Smooth muscle cell (in vitro differentiated cells): ENCODE results near the gene KCNMA1. TPM values are rescaled to one million over a fixed set of nuclear protein-coding genes. Genes with fewer than 3 reads are reported as not detected.

Experiments used
- DNase-seq: peaks from one replicate; lab custom pipeline; 2025; ENCODE audit not compliant: unreplicated experiment; lab: John Stamatoyannopoulos, UW
- H2AFZ ChIP-seq: fragments of 200-600 bp; sonication (generic); 2 replicates; pipeline ENCODE4 v1.6.0; 2016; ENCODE audit warnings: antibody characterized with exemption, low read depth, mild to moderate bottlenecking
- H3F3A ChIP-seq: fragments of 200-600 bp; sonication (generic); 2 replicates; pipeline ENCODE4 v1.6.0; 2017; ENCODE audit warnings: antibody characterized with exemption, low read depth
- H3K27ac ChIP-seq: fragments of 200-600 bp; sonication (generic); 2 replicates; pipeline ENCODE4 v1.5.1; 2016; ENCODE audit warnings: low read depth, mild to moderate bottlenecking
- H3K27me3 ChIP-seq: fragments of 200-600 bp; sonication (generic); 2 replicates; pipeline ENCODE4 v1.6.1; 2016; ENCODE audit warnings: low read depth, mild to moderate bottlenecking
- H3K36me3 ChIP-seq: fragments of 200-600 bp; sonication (generic); 2 replicates; pipeline ENCODE4 v1.5.1; 2016; ENCODE audit warnings: low read depth
- H3K4me1 ChIP-seq: fragments of 200-600 bp; sonication (generic); 2 replicates; pipeline ENCODE4 v1.5.1; 2016; ENCODE audit warnings: low read depth
- H3K4me2 ChIP-seq: fragments of 200-600 bp; sonication (generic); 2 replicates; pipeline ENCODE4 v1.6.0; 2016; ENCODE audit warnings: mild to moderate bottlenecking
- H3K4me3 ChIP-seq: fragments of 200-600 bp; sonication (generic); 2 replicates; pipeline ENCODE4 v1.5.1; 2016; ENCODE audit warnings: mild to moderate bottlenecking
- H3K79me2 ChIP-seq: fragments of 200-600 bp; sonication (generic); 2 replicates; pipeline ENCODE4 v1.6.0; 2016; ENCODE audit warnings: low read depth, mild to moderate bottlenecking
- H3K9ac ChIP-seq: fragments of 200-600 bp; sonication (generic); 2 replicates; pipeline ENCODE4 v1.6.0; 2016; ENCODE audit warnings: low read depth
- H3K9me3 ChIP-seq: fragments of 200-600 bp; sonication (generic); replicated peaks from 2 replicates; pipeline ENCODE4 v1.5.1; 2016; ENCODE audit warnings: low read depth
- H4K20me1 ChIP-seq: fragments of 200-600 bp; sonication (generic); 2 replicates; pipeline ENCODE4 v1.6.0; 2016; ENCODE audit warnings: low read depth
- WGBS: methylation state at CpG from one replicate; pipeline ENCODE4 v1.1.7; 2016; ENCODE audit warnings: low lambda C conversion rate; 5-methylcytosine and 5-hydroxymethylcytosine counted together
- polyA plus RNA-seq: library from polyadenylated mRNA; unstranded; fragments of >200 nt; fragmentation: Nextera tagmentation; extraction: Ambion mirVana; gene quantifications from 2 replicates; pipeline ENCODE4 v1.2.1, GENCODE V29; 2016
- total RNA-seq: library from RNA; depleted of rRNA; stranded (reverse); fragments of >200 nt; gene quantifications from 2 replicates; pipeline ENCODE4 v1.2.3, GENCODE V29; 2014
- TF ChIP-seq, protein P1 (sequence below): fragments of 200-600 bp; sonication (generic); IDR thresholded peaks from 2 replicates; pipeline ENCODE4 v1.5.1; 2017; ENCODE audit warnings: borderline replicate concordance, mild to moderate bottlenecking, antibody characterized with exemption; ENCODE audit not compliant: insufficient read depth, poor library complexity, severe bottlenecking

Gene KCNMA1
- total and polyA plus RNA-seq, 2 experiments from 2014 or later, result 9.1 to 23.4 TPM

DNA sequence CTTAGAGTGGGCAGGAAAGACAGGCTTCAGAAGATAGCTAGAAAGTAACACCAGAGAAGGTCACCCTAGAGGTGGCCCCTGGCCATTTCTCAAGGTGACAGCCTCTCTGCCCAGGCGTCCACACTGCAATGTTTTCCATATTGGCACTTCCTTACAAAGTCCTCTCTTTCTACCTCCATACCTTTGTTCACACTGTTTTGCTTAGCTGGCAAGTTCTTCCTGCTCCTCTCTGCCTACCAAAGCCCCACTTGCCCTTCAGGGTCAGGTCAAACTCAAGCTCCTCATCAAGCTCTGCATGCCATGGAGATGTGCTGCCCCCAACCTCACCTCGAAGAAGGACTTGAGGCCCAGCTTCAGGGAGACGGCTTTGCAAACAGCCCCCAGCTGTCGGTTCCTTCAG lies 190.9 kb downstream of the KCNMA1 start:
- H3K9ac ChIP-seq, result no peak overlapping the region
- no peak overlapping the region for H3K4me3 ChIP-seq
- H3K9me3 ChIP-seq, result no peaks in the 10 kb centered on the region
- no peaks in the 10 kb centered on the region for H3K27me3 ChIP-seq
- no peaks in the 10 kb centered on the region for H4K20me1 ChIP-seq
- H3K4me1 ChIP-seq, result no peaks in the 10 kb centered on the region
- H3K79me2 ChIP-seq, result no peaks in the 10 kb centered on the region
- H2AFZ ChIP-seq, result no peak overlapping the region
- H3K4me2 ChIP-seq, result no peak overlapping the region
- WGBS, result 98% methylated on average over 4 of the region's 4 CpGs
- DNase-seq, result no peak
- no peaks in the 10 kb centered on the region for H3F3A ChIP-seq
- TF ChIP-seq, protein P1, sequence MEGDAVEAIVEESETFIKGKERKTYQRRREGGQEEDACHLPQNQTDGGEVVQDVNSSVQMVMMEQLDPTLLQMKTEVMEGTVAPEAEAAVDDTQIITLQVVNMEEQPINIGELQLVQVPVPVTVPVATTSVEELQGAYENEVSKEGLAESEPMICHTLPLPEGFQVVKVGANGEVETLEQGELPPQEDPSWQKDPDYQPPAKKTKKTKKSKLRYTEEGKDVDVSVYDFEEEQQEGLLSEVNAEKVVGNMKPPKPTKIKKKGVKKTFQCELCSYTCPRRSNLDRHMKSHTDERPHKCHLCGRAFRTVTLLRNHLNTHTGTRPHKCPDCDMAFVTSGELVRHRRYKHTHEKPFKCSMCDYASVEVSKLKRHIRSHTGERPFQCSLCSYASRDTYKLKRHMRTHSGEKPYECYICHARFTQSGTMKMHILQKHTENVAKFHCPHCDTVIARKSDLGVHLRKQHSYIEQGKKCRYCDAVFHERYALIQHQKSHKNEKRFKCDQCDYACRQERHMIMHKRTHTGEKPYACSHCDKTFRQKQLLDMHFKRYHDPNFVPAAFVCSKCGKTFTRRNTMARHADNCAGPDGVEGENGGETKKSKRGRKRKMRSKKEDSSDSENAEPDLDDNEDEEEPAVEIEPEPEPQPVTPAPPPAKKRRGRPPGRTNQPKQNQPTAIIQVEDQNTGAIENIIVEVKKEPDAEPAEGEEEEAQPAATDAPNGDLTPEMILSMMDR, result no peak
- H3K36me3 ChIP-seq, result no peaks in the 10 kb centered on the region
- H3K27ac ChIP-seq, result no peak overlapping the region

DNA sequence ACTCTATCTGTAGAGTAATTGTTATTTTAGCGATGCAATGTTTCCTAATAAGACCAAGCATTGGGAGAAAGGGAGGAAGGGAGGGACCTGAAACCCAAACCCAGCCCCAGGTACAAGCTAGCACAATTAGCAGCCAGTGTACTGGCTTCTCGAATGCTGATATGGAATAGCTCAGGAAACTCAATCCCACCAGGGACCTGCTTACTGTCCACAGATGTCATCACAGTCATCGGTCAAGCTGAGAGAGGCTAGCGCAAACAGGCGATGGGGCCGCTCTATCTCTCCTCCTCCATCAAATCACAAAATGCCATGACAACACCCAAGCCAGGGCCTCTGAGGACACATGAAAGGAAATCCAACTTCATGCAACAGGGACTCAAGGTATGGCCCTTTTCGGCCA lies 192.1 kb downstream of the KCNMA1 start:
- Histone ChIP-seq H2AFZ (no peak overlapping the region), H3K4me1 (no peaks in the 10 kb centered on the region), H3K27me3 (no peaks in the 10 kb centered on the region), H3K9ac (no peak overlapping the region), H3K4me2 (no peak overlapping the region), H4K20me1 (no peaks in the 10 kb centered on the region), H3F3A (no peaks in the 10 kb centered on the region), H3K27ac (no peak overlapping the region), H3K36me3 (no peaks in the 10 kb centered on the region), H3K4me3 (no peak overlapping the region), H3K79me2 (no peaks in the 10 kb centered on the region), H3K9me3 (no peaks in the 10 kb centered on the region)
- WGBS, result 74% methylated on average over 7 of the region's 7 CpGs
- DNase-seq, result no peak
- TF ChIP-seq, protein P1, result no peak

DNA sequence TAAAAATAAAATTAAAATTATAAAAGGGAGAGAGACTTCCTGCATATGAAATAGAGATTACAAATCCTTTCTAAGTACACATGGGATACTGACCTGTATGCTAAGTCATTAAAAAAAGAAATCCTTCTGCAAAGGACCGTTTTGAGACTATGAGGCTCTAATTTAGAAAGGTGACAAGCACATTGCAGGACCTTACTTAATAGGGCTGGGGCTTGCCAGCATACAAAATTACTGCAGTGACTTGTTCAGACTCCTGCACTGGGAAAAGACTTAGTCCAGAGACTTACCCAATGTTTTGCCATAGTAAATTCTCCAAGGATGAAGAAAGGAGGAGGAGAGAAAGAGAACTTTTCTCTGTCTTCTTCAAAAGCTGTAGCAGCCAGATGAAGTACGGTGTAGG lies 193.6 kb downstream of the KCNMA1 start:
- no peak overlapping the region for H3K9ac ChIP-seq
- no peak overlapping the region for H3K4me3 ChIP-seq
- no peaks in the 10 kb centered on the region for H3K79me2 ChIP-seq
- no peak overlapping the region for H3K4me2 ChIP-seq
- H3K27me3 ChIP-seq, result no peaks in the 10 kb centered on the region
- 88% methylated on average over 2 of the region's 2 CpGs for WGBS
- H3K4me1 ChIP-seq, result no peaks in the 10 kb centered on the region
- no peaks in the 10 kb centered on the region for H3K9me3 ChIP-seq
- no peak overlapping the region for H2AFZ ChIP-seq
- TF ChIP-seq, protein P1, result no peak
- no peak for DNase-seq
- H4K20me1 ChIP-seq, result no peaks in the 10 kb centered on the region
- no peak overlapping the region for H3K27ac ChIP-seq
- H3F3A ChIP-seq, result no peaks in the 10 kb centered on the region
- no peaks in the 10 kb centered on the region for H3K36me3 ChIP-seq

DNA sequence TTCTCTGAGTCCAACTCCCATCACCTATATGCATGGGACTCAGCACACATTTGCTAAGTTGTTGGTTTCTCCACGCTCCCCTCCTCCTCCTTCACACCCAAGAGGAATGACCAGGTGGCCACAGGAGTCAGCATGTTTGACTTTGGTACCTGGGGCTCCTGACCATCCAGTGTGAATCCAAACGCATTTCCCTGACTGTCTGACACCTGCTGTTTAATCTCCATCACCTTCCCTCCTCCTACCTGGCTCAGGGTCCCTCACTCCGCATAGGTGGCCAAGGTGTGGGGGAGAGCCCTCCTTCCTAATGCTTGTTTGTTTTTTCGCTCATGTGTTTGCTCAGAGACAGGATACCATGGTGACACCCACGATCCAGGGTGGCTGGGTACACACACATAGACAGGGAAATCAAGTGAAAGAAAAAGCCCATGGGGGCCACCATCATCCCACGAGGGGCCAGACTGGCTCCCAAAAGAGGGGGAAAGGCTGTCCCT lies 194.9 kb downstream of the KCNMA1 start:
- H3K27ac ChIP-seq, result no peak overlapping the region
- no peaks in the 10 kb centered on the region for H3K27me3 ChIP-seq
- no peak overlapping the region for H3K4me3 ChIP-seq
- no peak overlapping the region for H3K4me2 ChIP-seq
- no peaks in the 10 kb centered on the region for H3K79me2 ChIP-seq
- no peaks in the 10 kb centered on the region for H3K36me3 ChIP-seq
- 85% methylated on average over 6 of the region's 6 CpGs for WGBS
- no peak overlapping the region for H3K9ac ChIP-seq
- TF ChIP-seq, protein P1, result no peak
- H3F3A ChIP-seq, result no peaks in the 10 kb centered on the region
- H3K9me3 ChIP-seq, result no peaks in the 10 kb centered on the region
- H3K4me1 ChIP-seq, result no peaks in the 10 kb centered on the region
- H2AFZ ChIP-seq, result no peak overlapping the region
- no peaks in the 10 kb centered on the region for H4K20me1 ChIP-seq
- DNase-seq, result no peak
